NCI-H1048 (cell line): Measurements from ENCODE around the gene LETM1.

Source experiments
- DNase-seq: peaks from one replicate; lab custom pipeline; 2025; lab: John Stamatoyannopoulos, UW

The LETM1 gene

GRCh38 chr4:1777822-1778641 lies 77.9 kb downstream of the LETM1 start:
- DNase-seq, result no peak

GRCh38 chr4:1776521-1777161 lies 79.3 kb downstream of the LETM1 start:
- DNase-seq, result no peak

GRCh38 chr4:1775731-1776500 lies 80.0 kb downstream of the LETM1 start:
- no peak for DNase-seq

- no peak for DNase-seq
Observed at GRCh38 chr4:1773754-1774153, 82.2 kb downstream of the LETM1 start.

GRCh38 chr4:1772853-1773538 lies 83.0 kb downstream of the LETM1 start:
- DNase-seq, result no peak

GRCh38 chr4:1771555-1772305 lies 84.2 kb downstream of the LETM1 start:
- DNase-seq, result no peak

- DNase-seq, result no peak
Observed at GRCh38 chr4:1770791-1771231, 85.1 kb downstream of the LETM1 start.

- no peak for DNase-seq
Observed at GRCh38 chr4:1770245-1770644, 85.7 kb downstream of the LETM1 start.

GRCh38 chr4:1769692-1770091 lies 86.3 kb downstream of the LETM1 start:
- DNase-seq, result no peak

GRCh38 chr4:1768367-1769034 lies 87.5 kb downstream of the LETM1 start:
- DNase-seq, result no peak

GRCh38 chr4:1767770-1768366 lies 88.1 kb downstream of the LETM1 start:
- no peak for DNase-seq

- DNase-seq, result no peak
Observed at GRCh38 chr4:1767061-1767769, 88.7 kb downstream of the LETM1 start.

- DNase-seq, result no peak
Observed at GRCh38 chr4:1766106-1767060, 89.6 kb downstream of the LETM1 start.

- no peak for DNase-seq
Observed at GRCh38 chr4:1765409-1766072, 90.4 kb downstream of the LETM1 start.

- DNase-seq, result no peak
Observed at GRCh38 chr4:1764670-1765069, 91.3 kb downstream of the LETM1 start.

- no peak for DNase-seq
Observed at GRCh38 chr4:1763550-1764080, 92.3 kb downstream of the LETM1 start.

- DNase-seq, result no peak
Observed at GRCh38 chr4:1763070-1763549, 92.8 kb downstream of the LETM1 start.
